ENCODE results near the gene VDAC1.

- TF ChIP-seq CTCF (IDR thresholded peaks at IDR 0.05; ENCODE audit: poor library complexity) (no peak), EZH2phosphoT487 (IDR thresholded peaks at IDR 0.05; ENCODE audit: low read depth, severe bottlenecking, unreplicated experiment) (no peak)
Observed at GRCh38 chr5:133998807-133999206, 6.0 kb downstream of the VDAC1 start.
